ENCODE measurements around the gene CRP.
"Not testable (repeated sequence)": the region's sequence is repeated elsewhere in the genome, so short reads cannot be mapped to it uniquely, and the experiment has no call there.

Gene CRP, protein sequence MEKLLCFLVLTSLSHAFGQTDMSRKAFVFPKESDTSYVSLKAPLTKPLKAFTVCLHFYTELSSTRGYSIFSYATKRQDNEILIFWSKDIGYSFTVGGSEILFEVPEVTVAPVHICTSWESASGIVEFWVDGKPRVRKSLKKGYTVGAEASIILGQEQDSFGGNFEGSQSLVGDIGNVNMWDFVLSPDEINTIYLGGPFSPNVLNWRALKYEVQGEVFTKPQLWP

DNA sequence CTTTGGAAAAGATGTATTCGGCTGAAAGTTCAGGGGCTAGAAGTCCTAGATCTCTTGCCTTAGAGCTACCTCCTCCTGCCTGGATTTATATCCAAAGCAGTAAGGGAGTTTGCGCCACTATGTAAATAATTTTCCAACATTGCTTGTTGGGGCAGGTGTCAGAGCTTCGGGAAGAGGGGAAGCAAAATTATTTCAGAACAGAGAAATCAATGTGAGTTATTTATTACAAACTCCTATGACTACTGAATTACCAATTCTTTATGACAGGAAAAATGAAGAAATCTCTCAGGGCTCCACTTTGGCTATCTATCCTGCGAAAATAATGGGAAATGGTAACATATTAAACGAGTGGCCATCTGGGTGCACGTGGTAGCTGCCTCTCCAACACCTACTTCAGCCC is at the start of gene CRP:
CRP (minus strand) TSS at position 61 of the 400 bp plus-strand sequence. CDS start 104 bp downstream, outside the sequence.
- no peak for DNase-seq (ENCODE audit: low read depth)

DNA sequence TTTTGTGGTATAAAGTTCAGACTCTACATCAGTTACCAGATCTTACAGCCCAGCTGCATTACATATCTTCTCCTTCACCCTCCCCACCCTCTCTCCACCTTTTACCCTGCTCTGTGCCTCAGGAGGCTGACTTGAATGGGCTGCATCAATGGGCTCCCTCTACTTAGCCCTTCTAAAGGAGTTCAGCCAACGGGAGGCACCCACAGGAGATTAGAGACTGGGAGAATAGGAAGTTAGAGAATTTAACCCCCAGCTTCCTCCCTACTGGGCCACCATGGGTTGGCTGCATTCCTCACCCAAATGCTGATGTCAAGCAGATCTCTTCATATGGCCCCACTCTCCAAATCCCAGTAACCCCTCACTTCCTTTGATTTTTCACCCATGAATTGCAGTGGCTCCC is 49.3 kb upstream of the CRP start:
- no peak for DNase-seq (ENCODE audit: low read depth)

DNA sequence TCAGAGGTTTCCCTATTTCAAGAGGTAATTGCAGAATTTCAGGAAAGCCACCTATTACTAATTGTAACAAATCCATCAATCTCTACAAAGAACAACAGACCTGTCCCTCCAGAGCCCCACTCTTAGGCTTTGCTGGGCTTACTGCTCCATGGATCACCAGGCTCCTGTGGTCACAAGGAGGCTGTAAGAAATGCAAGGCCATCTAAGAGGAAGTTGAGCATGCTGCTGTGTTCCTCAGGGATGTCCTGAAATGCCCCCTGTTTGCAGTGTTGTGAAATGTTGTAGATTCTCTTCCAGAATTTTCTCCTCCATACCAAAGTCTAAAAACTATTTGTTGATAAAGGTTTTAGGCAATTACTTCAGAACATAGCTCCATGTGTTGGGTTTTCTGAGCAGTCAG is 42.0 kb upstream of the CRP start:
- DNase-seq (ENCODE audit: low read depth), result no peak

DNA sequence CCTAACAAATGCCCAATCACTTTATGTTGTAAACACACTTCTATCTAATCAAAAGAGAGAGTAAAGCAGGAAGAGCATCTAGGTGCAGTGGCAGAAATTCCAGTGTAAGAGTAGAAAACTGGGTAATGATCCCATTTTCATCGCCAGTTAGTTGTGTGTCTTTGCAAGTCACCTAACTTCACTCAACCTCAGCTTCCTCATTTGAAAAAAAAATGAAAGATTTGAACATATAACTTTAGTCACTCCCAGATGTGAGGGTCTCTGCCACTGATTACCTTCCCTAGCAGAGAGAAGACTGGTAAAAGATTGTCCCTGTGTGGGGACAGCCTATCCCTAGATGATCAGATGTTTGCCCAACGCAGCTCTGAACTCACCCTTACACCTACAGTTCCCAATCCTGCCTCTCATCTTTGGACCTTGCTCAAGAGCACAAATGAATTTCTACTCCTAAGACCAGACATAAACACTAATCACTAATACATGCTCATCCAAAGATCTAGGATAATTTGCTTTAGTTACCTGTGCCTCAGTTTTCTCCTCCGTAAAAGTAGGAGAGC is 41.1 kb upstream of the CRP start:
- no peak for DNase-seq (ENCODE audit: low read depth)

DNA sequence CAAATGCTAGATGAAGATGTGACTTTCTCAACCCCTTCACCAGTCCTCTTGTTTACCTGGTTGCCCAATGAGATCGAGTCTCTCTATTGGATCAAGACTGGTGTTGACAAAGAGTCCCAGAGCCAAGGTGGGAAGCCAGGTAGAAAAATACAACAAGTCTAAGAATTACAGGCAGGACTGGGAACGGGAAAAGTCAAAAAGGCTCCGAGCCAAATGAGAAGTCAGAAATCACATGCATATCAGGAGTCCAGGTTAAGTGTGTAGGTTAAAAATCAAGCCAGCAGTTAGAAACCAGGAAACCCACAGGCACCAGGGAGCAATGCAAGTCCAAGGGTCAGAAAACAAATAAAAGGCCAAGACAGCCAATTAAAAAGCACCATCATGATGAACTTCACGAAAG is 39.0 kb upstream of the CRP start:
- DNase-seq (ENCODE audit: low read depth), result no peak

DNA sequence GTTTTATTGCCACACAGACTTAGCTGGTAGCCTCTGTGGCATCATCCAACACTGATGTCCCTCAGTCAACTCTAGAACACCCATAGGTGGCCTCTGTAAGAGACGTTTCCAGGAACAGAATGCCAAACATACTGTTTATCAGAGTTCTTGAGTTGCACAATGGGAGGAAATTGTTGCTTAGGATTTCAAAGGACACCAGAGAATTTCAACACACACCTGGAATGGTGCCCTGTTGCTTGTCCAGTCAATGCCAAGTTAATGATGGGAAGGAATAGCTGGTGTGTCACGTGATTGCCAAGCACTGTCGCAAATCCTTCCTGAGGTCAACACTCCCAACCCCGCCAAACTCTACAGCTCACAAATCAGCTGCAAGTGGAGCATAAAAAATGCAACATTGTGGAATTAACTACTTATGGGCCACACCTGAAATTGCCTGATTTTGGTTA is 37.8 kb upstream of the CRP start:
- no peak for DNase-seq (ENCODE audit: low read depth)

DNA sequence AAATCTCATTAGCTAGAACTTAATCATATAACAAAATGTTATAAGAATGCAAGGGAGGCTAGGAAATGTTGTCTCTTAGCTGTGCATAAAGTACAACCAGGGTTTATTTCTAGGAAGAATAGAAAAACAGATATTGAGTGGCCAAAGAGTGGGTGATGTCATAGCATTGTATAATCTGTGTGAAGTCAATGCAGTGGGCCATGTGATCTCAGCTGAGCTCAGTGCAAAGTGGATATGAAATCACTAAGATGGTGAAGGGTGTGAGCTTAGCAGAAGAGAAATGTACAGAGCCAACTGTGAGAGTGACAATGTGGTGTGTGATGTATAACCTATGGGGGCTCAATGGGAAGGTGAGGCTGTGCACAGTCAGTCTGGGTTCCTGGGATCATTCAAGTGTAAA is 36.6 kb upstream of the CRP start:
- DNase-seq (ENCODE audit: low read depth), result no peak

DNA sequence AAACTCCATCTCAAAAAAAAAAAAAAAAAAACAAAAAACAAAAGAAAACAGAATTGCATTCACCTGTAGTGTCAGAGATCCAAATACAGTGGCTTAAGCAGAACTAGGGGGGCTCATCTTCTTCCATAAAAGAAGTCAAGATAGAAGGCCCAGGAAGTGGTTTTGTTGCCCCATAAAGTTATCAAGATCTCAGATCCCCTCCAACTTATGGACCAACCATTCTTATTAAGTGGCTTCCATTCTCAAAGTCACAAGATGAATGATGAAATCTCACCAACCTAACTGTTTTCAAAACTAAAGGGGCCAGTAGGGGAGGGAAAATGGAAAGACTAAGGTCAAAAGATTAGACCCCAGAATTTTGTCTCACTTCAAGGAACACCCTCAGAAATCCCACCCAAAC is 36.2 kb upstream of the CRP start:
- no peak for DNase-seq (ENCODE audit: low read depth)

DNA sequence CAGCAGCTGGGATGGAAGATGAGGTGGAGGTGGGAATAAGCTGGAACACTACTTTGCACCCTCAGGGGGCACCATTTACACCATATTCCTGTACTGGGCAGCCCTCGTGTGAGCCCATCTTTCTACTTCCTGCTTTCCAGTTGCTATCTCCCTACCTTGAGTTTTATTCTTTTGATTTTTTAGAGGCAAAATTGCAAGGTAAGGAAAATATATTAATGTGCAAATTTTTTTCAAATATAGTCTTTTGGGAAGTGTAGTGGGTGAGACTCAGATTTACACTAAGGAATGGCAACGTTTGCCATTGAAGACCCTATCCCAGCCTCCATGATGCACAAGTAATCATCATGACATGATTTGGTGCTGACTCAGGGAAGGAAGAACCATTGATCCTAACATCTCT is 35.2 kb upstream of the CRP start:
- no peak for DNase-seq (ENCODE audit: low read depth)

DNA sequence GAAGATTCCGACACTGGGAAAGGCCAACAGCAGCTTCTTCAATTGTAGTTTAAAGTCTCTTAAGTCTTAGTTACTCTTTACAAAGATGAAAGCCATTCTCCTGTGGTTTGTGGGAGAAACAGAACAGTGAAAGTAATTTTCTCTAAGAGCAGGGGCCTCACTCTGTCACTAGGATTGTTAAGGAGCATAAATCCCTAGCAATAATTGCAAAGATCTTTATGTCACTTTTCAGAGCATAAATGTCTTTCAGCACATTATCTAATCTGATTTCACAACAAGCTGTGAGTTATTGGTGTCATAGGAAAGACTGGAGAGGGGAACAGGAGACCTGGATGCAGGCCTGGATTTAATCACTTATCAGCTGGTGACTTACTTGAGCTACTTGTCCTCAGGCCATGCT is 34.0 kb upstream of the CRP start:
- DNase-seq (ENCODE audit: low read depth), result no peak

DNA sequence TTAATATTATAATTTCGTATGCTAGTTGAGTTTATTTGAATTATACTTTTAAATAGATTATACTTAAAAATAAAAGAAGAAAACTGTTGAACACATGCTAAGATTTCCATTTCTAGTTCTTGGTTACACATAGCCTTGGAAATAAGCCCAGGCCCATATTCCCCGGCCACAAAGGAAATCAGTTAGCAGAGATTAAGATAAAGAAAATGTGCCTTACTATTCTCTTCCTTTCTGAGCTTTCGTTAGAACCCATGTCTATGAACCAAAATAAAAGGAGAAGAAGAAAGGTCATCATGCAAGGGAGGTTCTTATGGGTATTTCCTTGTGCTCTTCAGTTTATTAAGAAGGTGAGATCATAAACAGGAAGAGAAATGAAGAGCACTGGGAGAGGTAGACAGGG is 32.3 kb upstream of the CRP start:
- DNase-seq (ENCODE audit: low read depth), result no peak

DNA sequence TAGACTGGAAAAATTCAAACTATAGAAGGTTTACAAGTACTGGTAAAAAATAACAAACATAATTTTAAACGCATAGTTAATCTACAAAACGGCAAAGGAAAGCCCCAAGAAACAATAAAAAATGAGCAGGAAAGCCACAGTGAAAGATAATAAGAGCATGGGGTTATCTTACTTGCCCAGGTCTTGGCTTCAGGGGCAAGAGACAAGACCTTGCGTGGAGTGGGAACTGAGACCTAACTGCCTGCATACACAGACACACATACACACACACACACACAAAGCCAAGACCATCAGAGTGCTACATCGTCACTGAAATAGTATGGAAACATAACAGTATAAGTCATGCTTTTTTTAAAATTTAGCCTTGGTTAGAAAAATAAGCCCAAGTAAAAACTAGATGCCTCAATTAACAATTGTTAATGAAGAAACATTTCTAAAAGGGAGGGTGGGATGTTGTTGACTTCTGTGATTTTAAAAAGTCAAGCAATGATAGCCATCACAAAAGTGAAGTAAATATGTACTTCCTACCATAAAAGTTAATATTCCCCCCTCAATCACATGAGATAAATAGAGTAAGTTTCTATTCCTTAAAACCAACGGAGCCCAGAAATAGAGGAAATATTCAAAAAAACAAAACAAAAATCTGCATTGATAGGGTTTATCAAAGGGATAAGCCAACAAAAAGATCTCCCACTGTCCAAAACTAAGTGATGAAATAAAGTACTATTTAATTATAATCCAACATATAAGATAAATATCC is 29.4 kb upstream of the CRP start:
- no peak for DNase-seq (ENCODE audit: low read depth)

DNA sequence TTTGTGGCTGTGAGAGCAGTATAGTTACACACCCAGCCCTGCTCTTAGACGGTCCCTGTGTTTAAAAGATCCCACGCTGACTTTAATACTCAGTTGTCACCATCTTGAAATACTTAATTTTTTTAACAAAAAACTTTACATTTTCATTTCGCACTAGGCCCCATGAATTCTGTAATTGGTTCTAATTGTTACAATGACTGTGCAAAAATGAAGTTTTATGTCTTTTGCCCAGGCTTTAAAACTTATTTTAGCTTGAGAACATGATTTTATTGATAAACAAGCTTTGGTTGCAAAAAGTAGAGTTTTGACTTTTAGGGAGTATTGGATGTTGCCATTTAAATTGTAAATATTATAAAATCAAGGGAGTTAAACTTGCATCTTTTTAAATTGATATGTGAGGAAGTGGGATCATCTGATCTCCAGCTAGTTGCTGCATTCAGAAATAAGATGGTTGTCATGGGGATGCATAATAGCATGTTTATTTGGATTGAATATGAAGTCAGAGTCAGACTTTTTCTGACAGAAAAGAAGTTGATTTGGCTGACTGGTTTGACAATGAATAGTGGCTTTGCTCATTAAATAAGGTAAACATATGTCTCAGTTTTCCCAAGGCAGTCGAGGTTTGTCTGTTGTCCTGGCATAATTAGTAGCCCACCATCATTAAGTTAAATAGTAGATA is 23.0 kb upstream of the CRP start:
- no peak for DNase-seq (ENCODE audit: low read depth)

DNA sequence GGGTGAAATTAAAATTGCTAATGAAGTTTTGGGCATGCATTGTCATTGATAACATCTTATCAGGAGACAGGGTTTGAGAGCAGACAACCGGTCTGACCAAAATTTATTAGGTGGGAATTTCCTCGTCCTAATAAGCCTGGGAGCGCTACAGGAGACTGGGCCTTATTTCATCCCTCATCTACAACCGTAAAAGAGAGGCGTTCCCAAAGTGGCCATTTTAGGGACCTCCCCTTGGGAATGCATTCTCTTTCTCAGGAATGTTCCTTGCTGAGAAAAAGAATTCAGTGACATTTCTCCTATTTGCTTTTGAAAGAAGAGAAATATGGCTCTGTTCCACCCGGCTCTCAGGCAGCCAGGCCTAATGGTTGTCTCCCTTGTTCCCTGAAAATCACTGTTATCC is 8.8 kb upstream of the CRP start:
- DNase-seq (ENCODE audit: low read depth), result not testable (repeated sequence)

DNA sequence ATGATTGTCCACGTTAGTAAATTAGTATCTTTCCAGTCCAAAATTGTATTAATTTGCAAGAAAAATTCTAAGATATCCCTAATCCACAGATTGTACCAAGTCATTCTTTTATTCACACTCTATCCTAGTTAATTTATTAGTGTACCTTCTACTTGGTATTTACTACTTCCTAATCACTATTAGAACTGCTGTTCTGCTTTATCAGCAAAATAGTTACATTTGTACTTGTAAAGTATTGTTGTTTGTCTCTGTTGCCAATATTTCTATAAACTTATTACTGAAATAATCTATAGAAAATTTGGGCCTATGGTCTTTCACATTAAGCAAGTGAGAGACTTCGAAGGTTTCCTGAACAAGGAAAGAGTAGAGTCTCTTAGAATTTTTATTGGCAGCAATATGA is 5.6 kb upstream of the CRP start:
- DNase-seq (ENCODE audit: low read depth), result no peak

DNA sequence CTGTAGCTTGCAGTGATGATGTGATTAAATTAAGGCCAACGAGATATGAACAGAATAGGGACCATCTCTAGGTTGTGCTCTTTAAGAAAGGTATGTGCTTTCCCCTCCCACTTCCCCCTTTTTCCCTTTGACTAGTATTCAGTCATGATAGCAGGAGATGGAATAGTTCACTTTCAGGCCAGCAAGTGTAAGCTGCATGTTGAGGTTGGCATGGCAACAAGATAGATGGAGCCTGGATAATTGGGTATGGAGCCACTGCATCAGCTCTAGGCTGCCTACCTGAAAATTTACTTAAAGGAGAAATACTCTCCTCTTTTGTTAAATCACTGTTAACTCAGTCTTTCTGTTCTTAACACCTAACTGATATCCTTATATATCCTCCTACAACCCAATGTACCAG is 1.5 kb upstream of the CRP start:
- DNase-seq (ENCODE audit: low read depth), result no peak

DNA sequence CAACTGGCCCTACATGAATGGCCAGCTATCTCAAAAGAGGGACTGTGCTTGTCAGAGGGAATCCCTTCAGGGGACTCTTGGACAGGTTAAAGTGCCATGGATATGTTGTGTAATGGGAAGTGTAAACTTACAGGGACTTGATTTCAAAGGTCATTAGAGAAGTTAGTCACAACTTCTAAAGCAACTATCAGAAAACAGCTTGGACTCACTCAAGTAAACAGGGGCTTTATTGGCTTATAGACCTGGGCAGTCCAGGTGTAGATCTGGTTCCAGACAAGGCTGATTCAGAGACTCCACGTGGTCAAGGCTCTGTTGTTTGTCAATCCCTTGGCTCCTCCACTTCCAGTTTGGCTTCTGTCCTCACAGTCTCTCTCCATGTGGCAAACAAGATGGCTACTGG is 2.3 kb downstream of the CRP start:
- DNase-seq (ENCODE audit: low read depth), result no peak

DNA sequence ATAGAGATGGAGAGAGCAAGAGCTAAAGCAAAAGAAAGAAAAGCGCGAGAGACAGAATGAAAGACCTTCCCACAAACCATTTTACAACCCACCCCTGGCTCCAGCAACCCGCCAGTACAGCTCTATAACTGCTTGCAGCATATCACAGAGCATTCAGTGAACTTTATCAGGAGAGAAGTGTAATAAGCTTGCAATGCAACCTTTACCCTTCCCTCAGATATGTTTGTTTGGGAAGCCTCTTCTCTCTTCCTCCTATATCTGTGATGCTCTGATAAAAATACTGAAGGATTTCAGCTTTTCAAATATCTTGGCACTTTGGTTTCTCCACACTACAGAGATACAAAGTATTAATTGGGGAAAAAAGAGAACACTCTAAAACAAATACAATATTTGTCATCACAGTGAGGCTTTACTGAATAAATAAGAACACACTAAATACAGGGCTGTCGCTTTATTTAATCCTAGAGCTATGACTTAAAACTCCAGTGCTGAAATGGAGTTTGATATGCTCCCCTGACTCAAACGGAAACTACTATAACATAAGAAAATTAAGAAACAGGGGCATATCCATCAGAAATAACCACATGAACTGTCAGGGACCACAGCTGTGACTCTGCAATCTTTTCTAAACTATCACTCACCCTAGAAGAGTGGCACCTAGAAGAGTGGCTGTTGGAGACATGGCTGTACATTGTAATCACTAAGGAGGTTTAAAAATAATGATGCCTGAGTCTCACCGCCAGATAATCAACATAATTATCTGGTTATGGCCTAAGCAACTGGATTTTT is 6.7 kb downstream of the CRP start:
- no peak for DNase-seq (ENCODE audit: low read depth)

DNA sequence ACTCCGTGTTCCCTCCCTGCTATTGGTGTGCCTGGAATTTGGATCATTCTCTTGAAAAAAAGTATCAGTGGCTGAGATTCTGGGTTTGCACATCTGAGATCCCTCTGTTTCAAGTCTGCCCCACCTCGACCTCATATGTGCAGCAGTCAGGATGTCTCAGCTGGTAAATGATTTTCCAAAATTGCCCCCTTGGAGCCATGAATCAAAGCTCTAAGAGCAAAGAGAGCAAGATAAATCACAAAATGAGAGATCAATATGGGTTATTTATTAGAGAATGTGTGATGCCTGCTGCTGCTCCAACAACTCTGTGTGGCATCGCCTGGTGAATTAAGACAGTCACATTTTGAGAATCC is 8.5 kb downstream of the CRP start:
- DNase-seq (ENCODE audit: low read depth), result no peak

DNA sequence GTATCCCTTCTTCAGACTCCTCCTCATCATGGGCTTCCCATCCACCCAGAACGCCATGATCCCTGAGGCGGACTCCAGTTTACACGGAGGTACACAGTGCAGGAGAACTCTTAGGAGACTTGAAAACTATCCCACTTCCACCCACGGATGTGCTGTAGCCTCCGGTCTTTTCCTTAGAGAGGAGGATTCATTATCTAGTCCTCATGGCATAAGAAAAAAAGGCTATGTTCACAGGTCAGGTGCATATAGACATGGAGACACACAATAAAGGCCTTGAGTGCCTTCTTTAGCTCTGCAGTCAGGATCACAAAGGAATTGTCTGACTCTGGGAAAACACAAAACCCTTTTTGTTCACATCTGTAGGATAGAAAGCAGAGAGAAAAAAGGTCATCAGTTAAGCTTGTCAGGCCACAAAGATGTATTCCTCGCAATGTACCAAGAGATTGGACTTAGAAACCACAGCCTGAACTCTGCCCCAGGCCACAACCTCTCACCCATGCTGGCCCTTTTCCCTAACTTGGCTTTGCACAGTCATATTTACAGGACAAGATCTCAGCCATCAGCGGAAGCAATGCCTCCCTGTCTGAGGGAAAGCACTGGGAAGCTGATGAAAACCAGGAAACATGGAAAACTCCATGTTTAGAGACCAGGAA is 9.0 kb downstream of the CRP start:
- DNase-seq (ENCODE audit: low read depth), result no peak

DNA sequence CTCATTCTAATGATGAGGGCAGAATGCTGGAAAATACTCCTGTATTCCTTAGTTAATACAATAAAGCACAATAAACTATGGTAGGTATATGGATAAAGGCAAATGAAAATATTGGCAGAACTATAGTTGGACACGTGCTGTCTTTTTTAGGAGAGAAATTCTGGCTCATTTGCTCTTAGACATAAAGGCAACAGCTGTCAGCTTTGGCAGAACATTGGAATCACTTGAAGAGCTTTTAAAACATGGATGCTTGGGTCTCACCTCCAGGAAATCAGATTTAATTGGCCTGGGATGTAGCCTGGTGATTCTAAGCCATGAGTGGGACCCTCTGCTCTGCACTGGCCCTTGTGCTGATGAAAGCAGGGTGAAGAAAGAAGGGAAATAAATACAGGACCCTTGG is 9.9 kb downstream of the CRP start:
- DNase-seq (ENCODE audit: low read depth), result no peak

DNA sequence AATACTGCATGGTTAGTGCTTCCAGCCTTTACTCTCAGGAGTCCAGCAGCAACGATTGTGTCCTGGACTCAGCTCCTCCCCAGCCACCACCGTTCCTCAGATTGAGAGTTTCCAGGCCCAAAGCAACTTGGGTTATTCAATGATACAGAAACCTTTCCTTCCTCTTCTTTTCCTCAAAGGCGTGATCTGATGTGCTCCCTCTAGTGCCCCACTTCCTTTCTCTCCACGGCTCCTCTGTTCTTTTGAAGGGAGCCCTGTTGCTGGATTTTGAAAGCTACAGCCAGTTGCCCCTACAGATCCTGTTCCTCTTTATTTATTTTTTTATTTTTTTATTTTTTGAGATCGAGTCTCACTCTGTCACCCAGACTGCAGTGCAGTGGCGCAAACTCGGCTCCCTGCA is 14.1 kb downstream of the CRP start:
- DNase-seq (ENCODE audit: low read depth), result no peak
